DND-41 (cell line): Measurements from ENCODE around the gene EPAS1.

Source experiments
- EZH2 ChIP-seq: IDR thresholded peaks from 3 replicates; pipeline ENCODE4 v1.6.1; 2012; ENCODE audit warnings: borderline replicate concordance, low read depth, mild to moderate bottlenecking, moderate library complexity, low read length, inconsistent platforms; ENCODE audit not compliant: severe bottlenecking
- TF ChIP-seq, protein P1 (sequence below): IDR thresholded peaks from 2 replicates; pipeline ENCODE4 v1.5.1; 2012; ENCODE audit warnings: borderline replicate concordance, low read length, moderate library complexity, mild to moderate bottlenecking; ENCODE audit not compliant: poor library complexity, severe bottlenecking; ENCODE audit errors: extremely low read depth

GRCh38 chr2:46360303-46360702, 63.1 kb downstream of the EPAS1 start:
- TF ChIP-seq, protein P1, sequence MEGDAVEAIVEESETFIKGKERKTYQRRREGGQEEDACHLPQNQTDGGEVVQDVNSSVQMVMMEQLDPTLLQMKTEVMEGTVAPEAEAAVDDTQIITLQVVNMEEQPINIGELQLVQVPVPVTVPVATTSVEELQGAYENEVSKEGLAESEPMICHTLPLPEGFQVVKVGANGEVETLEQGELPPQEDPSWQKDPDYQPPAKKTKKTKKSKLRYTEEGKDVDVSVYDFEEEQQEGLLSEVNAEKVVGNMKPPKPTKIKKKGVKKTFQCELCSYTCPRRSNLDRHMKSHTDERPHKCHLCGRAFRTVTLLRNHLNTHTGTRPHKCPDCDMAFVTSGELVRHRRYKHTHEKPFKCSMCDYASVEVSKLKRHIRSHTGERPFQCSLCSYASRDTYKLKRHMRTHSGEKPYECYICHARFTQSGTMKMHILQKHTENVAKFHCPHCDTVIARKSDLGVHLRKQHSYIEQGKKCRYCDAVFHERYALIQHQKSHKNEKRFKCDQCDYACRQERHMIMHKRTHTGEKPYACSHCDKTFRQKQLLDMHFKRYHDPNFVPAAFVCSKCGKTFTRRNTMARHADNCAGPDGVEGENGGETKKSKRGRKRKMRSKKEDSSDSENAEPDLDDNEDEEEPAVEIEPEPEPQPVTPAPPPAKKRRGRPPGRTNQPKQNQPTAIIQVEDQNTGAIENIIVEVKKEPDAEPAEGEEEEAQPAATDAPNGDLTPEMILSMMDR, result no peak
- no peak for TF ChIP-seq EZH2
